Effector memory CD8-positive, alpha-beta T cell (primary cell): ENCODE measurements around the gene URM1.
"Not testable (repeated sequence)": the region's sequence is repeated elsewhere in the genome, so short reads cannot be mapped to it uniquely, and the experiment has no call there.

Source experiments
- ATAC-seq: fragments of 150-1000 bp; cut with Tn5 transposase; replicated peaks from 2 replicates; pipeline ENCODE4 v1.10.0; 2021; ENCODE audit warnings: mild to moderate bottlenecking, moderate library complexity
- DNase-seq, 3 experiments: peaks; one replicate each; pipeline ENCODE4 v3.0.0; 2021
- H3K27ac Mint-ChIP-seq, 2 donors: one replicate each; pipeline ENCODE4 v1.8.0; 2022; ENCODE audit warnings: mild to moderate bottlenecking in 2 of 2, mixed read lengths in 2 of 2, moderate library complexity in 2 of 2
- H3K27me3 Mint-ChIP-seq, 2 donors: one replicate each; pipeline ENCODE4 v1.8.0; 2022; ENCODE audit warnings: mixed read lengths in 2 of 2
- H3K36me3 Mint-ChIP-seq: one replicate; pipeline ENCODE4 v1.8.0; 2022; ENCODE audit warnings: mild to moderate bottlenecking, moderate library complexity, mixed read lengths; ENCODE audit not compliant: insufficient read depth
- H3K4me1 Mint-ChIP-seq, 2 donors: one replicate each; pipeline ENCODE4 v1.8.0; 2022; ENCODE audit warnings: low read depth in 2 of 2, mixed read lengths in 2 of 2
- H3K4me3 Mint-ChIP-seq, 2 donors: one replicate each; pipeline ENCODE4 v1.8.0; 2022; ENCODE audit warnings: mild to moderate bottlenecking in 2 of 2, mixed read lengths in 2 of 2, moderate library complexity in 2 of 2
- H3K9me3 Mint-ChIP-seq, 2 donors: one replicate each; pipeline ENCODE4 v1.8.0; 2022; ENCODE audit warnings: mixed read lengths in 2 of 2
- total RNA-seq, 9 experiments: gene quantifications; one replicate each; lab custom pipeline; 2026; lab: John Stamatoyannopoulos, UW

The URM1 gene
- total RNA-seq: 25.4 to 83.6 (median 44.3) reads per million in 9 experiments

DNA sequence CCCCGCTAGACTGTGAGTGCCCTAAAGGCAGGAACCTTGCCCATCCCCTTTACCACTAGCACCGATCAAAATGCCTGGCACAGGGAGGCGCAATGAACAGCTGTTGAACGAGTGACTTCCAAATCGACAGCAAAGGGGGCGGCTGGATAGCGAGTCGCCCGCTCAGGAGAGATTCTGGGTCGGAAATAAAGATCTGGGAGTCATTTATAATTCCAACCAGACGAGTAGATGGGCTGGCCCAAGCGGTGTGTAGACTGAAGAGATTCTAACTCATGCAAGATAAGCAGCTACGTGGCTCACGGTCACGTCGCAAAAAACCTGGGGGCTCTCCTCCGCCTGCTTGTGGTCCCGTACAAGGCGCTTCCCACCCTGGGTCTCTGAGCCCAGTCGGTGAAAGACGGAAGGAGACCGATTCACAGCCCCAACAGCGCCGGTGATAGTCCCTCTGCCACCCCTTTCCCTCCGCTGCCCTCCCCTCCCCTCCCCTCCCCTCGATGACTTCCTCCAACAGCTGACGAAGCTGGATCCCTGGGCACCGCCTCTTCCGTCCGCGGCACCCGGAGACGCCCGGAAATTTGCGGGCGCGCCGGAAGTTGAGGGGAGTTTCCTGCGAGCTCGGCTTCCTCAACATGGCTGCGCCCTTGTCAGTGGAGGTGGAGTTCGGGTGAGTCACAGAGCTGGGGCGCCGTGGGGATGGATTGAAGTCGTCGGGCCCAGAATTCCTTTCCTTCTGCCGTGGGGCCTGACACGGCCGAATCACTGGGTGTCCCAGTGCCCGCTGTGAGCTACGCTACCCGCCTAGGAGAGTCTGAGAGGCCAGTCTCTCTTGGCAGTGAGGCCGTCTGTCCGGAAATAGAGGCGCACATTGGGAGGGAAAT, at the start of gene URM1:
URM1 (plus strand) TSS at position 623 of the 878 bp plus-strand sequence; CDS start at position 630, 7 bp downstream.
- H3K4me3 Mint-ChIP-seq: peak within 1 kb of the TSS; percentile 87 to 99
- peaks cover 28 to 35% of the 10 kb centered on the region in 2 donors for H3K4me1 Mint-ChIP-seq
- peaks cover 14% of the 10 kb centered on the region for H3K36me3 Mint-ChIP-seq
- peaks cover 8 to 15% of the 10 kb centered on the region in 2 donors for H3K27me3 Mint-ChIP-seq
- DNase-seq: peak; percentile 92 to 94 (median 93)
- H3K9me3 Mint-ChIP-seq: no peaks in the 10 kb centered on the region
- H3K27ac Mint-ChIP-seq: peak within 1 kb of the TSS; percentile 95 to 98
- peak; percentile 96 for ATAC-seq

DNA sequence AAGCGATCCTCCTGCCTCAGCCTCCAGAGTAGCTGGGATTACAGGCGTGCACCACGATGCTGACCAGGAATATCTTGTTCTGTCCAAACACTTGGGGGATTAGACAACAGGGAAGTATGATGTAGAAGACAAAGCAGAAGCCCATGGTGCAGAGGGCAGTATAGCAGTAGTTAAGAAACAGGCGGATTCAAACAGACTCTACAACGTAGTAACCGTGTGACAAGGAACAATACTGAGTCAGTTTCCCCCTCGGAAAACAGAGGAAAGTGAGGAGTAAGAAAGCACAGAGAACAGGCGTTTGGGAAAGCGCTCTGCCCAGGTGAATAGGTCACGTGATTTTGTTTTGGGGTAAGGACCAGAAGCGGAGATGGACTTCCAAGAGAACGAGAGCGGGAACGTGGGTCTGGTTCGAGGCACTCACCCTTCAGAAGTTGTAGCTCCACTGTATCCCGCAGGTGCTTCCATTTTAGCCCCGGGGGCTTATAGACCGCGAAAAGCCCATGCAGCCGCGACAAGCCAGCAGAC, 49.2 kb upstream of the URM1 start:
- Mint-ChIP-seq H3K27me3 (no peaks in the 10 kb centered on the region), H3K9me3 (no peaks in the 10 kb centered on the region), H3K36me3 (peaks cover 31% of the 10 kb centered on the region), H3K27ac (peak overlapping the region; percentile 95 to 96), H3K4me3 (peak overlapping the region; percentile 91 to 95), H3K4me1 (peaks cover 17% of the 10 kb centered on the region in 2 donors)
- DNase-seq (no peak), ATAC-seq (no peak)

DNA sequence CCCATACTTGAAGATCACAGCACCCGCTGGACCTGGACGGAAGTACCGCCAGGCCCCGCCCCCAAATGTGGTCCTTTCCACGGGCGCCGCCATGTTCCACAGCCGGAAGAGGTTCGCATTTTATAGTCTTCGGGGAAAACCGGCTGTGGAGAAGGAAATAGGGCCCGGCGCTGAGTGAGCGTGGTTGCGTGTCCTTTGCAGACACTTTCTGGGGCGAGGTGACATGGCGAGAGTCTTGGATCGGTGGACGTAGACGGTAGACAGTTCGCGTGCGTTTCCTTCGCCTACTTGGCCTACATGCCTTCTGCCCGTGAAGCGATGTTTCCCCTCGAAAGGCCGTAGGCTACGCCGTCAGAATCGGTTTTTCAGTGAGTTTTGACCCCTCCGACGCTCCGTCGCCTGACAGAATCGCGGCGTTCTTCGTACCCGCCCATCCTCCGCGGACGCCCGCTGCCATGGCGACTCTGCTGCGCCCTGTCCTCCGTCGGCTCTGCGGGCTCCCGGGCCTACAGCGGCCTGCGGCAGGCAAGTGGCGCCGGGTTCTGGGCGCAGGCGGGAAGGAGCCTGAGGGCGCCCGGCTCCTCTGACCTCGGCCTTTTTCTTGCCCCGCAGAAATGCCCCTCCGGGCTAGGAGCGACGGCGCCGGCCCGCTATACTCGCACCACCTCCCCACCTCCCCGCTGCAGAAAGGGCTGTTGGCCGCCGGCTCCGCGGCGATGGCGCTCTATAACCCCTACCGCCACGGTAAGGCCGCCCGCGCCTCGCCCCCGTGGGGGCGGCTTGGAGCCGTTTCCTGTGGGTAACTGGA, 48.6 kb upstream of the URM1 start, which contains the start of the genes COQ4 and TRUB2:
COQ4 (plus strand) TSS at position 436 of the 808 bp plus-strand sequence; CDS start at position 456, 20 bp downstream.
TRUB2 (minus strand) TSS at position 44 of the 808 bp plus-strand sequence; CDS start at position 5, 39 bp downstream.
- peaks cover 28% of the 10 kb centered on the region for H3K36me3 Mint-ChIP-seq
- no peaks in the 10 kb centered on the region for H3K9me3 Mint-ChIP-seq
- H3K27ac Mint-ChIP-seq: peak within 1 kb of the TSS; percentile 95 to 96
- no peaks in the 10 kb centered on the region for H3K27me3 Mint-ChIP-seq
- ATAC-seq: peak; percentile 86
- DNase-seq: peak; percentile 88 to 93 (median 89)
- peak within 1 kb of the TSS; percentile 91 to 95 for H3K4me3 Mint-ChIP-seq
- H3K4me1 Mint-ChIP-seq: peaks cover 17% of the 10 kb centered on the region in 2 donors

DNA sequence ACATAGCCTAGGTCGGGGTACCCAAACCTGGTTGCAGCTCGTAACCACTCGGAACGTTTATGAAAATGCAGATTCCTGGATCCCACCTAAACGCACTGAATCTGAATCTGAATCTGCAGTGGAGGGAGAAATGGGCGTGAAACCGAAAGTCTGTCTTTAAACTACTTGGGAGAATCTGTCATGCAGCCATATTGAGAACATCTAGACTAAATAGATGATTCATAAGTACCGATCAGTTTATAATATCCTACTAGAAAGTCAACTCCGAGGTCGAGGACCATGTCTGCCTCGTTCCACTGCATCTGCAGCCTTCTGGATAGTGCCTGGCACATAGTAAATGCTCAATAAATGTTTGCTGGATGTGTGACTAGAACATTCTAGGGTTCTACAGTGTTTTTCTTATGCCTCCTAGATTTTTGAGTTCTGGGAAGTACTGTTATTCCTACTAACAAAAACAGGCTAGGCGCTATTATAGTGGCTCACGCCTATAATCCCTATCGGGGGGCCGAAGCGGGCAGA, 47.9 kb upstream of the URM1 start:
- peak overlapping the region; percentile 91 to 95 for H3K4me3 Mint-ChIP-seq
- H3K27ac Mint-ChIP-seq: peak overlapping the region; percentile 95 to 96
- H3K4me1 Mint-ChIP-seq: peaks cover 17% of the 10 kb centered on the region in 2 donors
- DNase-seq (no peak), ATAC-seq (peak; percentile 2)
- H3K27me3 Mint-ChIP-seq: no peaks in the 10 kb centered on the region
- H3K36me3 Mint-ChIP-seq: peaks cover 24% of the 10 kb centered on the region
- H3K9me3 Mint-ChIP-seq: no peaks in the 10 kb centered on the region

DNA sequence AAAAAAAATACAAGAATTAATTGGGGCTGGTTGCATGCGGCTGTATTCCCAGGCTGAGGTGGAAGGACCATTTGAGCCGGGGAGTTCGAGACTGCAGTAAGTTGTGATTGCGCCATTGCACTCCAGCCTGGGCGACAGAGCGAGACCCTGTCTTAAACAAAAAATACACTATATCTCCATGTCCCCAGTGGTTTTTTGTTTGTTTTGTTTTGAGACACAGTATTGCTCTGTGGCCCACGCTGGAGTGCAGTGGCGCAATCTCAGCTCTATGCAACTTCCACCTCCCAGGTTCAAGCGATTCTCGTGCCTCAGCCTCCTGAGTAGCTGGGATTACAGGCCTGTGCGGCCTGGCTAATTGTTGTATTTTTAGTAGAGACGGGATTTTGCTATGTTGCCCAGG, 47.4 kb upstream of the URM1 start:
- no peak for DNase-seq
- H3K27me3 Mint-ChIP-seq: no peaks in the 10 kb centered on the region
- ATAC-seq: no peak
- H3K4me3 Mint-ChIP-seq: peak overlapping the region; percentile 91 to 95
- H3K27ac Mint-ChIP-seq: peak overlapping the region; percentile 95 to 96
- H3K9me3 Mint-ChIP-seq: no peaks in the 10 kb centered on the region
- H3K4me1 Mint-ChIP-seq: peaks cover 17% of the 10 kb centered on the region in 2 donors
- H3K36me3 Mint-ChIP-seq: peaks cover 24% of the 10 kb centered on the region

DNA sequence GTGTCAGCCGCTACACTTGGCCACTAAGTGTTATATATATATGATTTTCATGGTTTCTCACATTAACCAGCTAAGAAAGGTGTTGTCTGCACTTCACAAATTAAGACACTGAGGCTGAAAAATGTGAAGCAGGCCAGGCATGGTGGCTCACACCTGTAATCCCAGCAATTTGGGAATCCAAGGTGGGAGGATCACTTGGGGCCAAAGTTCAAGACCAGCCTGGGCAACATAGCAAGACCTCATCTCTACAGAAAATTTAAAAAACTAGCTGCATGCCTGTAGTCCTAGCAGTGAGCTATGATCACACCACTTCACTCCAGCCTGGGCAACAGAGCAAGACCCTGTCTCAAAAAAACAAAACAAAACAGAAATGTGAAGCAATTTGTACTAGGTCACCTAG, 46.8 kb upstream of the URM1 start:
- DNase-seq: no peak
- Mint-ChIP-seq H3K9me3 (no peaks in the 10 kb centered on the region), H3K4me1 (peaks cover 17% of the 10 kb centered on the region in 2 donors), H3K36me3 (peaks cover 24% of the 10 kb centered on the region), H3K27ac (peak overlapping the region in 1 of 2 donors; percentile 64), H3K4me3 (peak overlapping the region; percentile 91 to 95), H3K27me3 (no peaks in the 10 kb centered on the region)
- no peak for ATAC-seq

DNA sequence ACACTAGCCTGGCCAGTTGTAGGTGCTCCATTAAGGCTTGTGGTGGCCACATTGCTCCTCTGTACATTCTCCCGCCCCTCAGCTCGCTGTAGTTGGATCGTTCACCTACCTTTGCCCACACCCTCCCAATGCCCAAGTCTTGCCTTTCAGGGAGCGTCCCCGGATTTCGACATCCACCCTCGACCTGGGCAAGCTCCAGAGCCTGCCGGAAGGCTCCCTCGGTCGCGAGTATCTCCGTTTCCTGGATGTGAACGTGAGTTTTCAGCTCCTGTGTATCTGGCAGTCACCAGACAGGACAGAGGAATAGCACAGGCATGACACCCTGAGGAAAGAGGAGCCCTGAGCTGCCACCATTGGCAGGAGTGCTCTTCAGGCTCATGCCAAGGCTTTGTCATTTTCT, 45.5 kb upstream of the URM1 start:
- Mint-ChIP-seq H3K27ac (peak overlapping the region in 1 of 2 donors; percentile 25), H3K9me3 (no peaks in the 10 kb centered on the region), H3K4me3 (no peak overlapping the region)

DNA sequence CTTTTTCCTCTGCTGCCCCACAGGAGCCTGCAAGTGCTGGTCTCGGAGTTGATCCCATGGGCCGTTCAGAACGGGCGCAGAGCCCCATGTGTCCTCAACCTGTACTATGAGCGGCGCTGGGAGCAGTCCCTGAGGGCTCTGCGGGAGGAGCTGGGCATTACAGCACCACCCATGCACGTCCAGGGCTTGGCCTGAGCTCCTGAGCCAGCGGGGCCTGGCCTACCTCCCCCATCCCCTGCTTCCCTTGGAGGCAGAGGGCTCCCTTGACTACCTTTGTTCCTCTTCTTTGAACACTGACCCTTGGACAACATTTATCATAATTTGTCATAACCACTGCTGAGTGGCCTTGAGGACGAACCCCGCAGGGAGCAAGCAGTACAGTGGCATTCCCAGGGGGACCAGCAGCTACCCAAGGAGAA, 37.7 kb upstream of the URM1 start:
- Mint-ChIP-seq H3K9me3 (no peaks in the 10 kb centered on the region), H3K36me3 (peaks cover 9% of the 10 kb centered on the region), H3K27ac (peak overlapping the region in 1 of 2 donors; percentile 18), H3K27me3 (no peaks in the 10 kb centered on the region), H3K4me3 (no peak overlapping the region), H3K4me1 (no peaks in the 10 kb centered on the region)
- DNase-seq (no peak), ATAC-seq (no peak)

More for the DNA sequence above, 45.5 kb upstream of the URM1 start:
- no peak for ATAC-seq
- Mint-ChIP-seq H3K36me3 (peaks cover 20% of the 10 kb centered on the region), H3K4me1 (peaks cover 17% of the 10 kb centered on the region in 2 donors), H3K27me3 (no peaks in the 10 kb centered on the region)
- DNase-seq: no peak

DNA sequence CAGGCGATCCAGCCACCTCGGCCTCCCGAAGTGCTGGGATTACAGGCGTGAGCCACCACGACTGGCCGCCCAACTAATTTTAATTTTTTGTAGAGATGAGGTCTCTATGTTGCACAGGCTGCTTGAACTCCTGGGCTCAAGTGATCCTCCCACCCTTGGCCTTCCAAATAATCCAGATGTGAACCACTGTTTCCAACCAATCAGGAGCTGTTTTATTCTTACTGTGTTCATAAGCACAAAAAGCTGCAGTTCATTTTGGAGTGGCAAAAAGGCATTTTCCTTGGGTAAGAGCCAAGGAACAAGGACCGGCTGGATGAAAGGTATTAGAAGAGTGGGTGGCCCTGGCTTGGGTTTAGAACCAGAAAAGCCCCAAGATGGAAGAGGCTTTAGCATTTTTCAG, 36.0 kb upstream of the URM1 start:
- Mint-ChIP-seq H3K9me3 (no peaks in the 10 kb centered on the region), H3K36me3 (peaks cover 11% of the 10 kb centered on the region), H3K4me1 (no peaks in the 10 kb centered on the region), H3K27me3 (no peaks in the 10 kb centered on the region), H3K4me3 (no peak overlapping the region), H3K27ac (no peak overlapping the region)
- DNase-seq (no peak), ATAC-seq (no peak)

DNA sequence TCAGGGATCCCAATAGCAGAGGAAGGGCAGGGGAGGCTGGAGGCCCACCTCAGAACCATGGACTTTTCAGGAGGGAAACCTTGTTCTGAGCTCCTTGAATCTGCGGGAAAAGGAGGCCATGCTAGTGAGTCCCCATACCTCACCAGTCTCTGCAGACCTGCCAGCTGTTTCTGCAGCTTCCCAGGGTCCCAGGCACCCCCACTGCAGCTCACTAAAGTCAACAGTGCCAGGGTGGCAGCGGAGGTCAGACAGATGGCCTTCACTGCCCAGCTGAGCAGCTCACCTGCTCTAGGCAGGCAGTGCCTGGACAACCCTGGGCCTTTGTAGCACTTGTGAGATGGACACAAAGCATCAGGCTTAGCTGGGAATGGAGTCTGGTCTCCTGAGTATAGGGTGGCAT, 35.3 kb upstream of the URM1 start:
- DNase-seq: no peak
- H3K9me3 Mint-ChIP-seq: no peaks in the 10 kb centered on the region
- no peaks in the 10 kb centered on the region for H3K4me1 Mint-ChIP-seq
- ATAC-seq: no peak
- no peak overlapping the region for H3K4me3 Mint-ChIP-seq
- no peak overlapping the region for H3K27ac Mint-ChIP-seq
- peaks cover 12% of the 10 kb centered on the region for H3K36me3 Mint-ChIP-seq
- H3K27me3 Mint-ChIP-seq: no peaks in the 10 kb centered on the region

DNA sequence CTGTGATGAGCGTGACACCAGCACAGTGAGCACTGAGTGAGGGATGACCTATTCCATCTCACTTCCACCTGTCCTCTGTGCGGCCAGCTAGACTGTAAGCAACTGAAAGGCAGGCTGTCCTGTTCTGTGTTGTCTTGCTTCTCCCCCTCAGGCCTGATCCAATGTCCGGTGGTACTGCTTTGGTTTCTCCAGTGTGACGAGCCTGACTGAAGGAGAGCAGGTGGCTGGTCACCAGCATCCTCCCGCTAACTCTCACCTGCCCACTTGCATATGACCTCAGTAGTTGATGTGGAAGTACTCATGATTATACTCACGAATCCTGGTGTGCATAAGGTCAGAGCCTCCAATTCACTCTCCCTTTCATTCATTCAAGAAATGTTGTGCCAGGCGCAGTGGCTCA, 33.2 kb upstream of the URM1 start:
- H3K4me1 Mint-ChIP-seq: peaks cover 4 to 6% of the 10 kb centered on the region in 2 donors
- H3K4me3 Mint-ChIP-seq: no peak overlapping the region
- ATAC-seq (no peak), DNase-seq (no peak)
- peaks cover 4% of the 10 kb centered on the region for H3K36me3 Mint-ChIP-seq
- H3K27me3 Mint-ChIP-seq: no peaks in the 10 kb centered on the region
- H3K9me3 Mint-ChIP-seq: no peaks in the 10 kb centered on the region
- no peak overlapping the region for H3K27ac Mint-ChIP-seq

DNA sequence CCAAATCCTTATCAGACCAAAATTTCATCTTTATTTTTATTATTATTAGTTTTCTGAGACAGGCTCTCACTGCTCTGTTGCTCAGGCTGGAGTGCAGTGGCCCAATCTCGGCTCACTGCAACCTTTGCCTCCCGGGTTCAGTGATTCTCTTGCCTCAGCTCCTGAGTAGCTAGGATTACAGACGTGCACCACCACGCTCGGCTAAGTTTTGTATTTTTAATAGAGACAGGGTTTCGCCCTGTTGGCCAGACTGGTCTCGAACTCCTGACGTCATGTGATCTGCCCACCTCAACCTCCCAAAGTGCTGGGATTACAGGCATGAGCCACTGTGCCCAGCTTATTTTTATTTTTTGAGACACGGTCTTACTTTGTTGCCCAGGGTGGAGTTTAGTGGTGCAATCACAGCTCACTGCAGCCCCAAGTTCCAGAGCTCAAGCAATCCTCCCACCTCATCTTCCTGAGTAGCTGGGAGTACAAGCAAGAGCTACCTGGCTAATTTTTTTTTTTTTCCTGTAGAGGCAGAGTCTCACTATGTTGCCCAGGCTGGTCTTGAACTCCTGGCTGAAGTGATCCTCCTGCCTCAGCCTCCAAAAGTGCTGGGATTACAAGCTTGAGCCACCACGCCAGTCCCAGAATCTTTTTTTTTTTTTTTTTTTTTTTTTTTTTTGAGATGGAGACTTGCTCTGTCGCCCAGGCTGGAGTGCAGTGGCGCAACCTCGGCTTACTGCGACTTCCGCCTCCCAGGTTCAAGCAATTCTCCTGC, 32.1 kb upstream of the URM1 start:
- not testable (repeated sequence) for H3K9me3 Mint-ChIP-seq, H3K27me3 Mint-ChIP-seq, DNase-seq, ATAC-seq, H3K4me1 Mint-ChIP-seq, H3K36me3 Mint-ChIP-seq, H3K27ac Mint-ChIP-seq
- H3K4me3 Mint-ChIP-seq: peak overlapping the region; percentile 84
